ENCODE data around the gene POFUT1.
A peak's percentile ranks its signal among the peaks of the same experiment; 100 is the strongest.
"Not testable (repeated sequence)": the region's sequence is repeated elsewhere in the genome, so short reads cannot be mapped to it uniquely, and the experiment has no call there.

Gene POFUT1

DNA sequence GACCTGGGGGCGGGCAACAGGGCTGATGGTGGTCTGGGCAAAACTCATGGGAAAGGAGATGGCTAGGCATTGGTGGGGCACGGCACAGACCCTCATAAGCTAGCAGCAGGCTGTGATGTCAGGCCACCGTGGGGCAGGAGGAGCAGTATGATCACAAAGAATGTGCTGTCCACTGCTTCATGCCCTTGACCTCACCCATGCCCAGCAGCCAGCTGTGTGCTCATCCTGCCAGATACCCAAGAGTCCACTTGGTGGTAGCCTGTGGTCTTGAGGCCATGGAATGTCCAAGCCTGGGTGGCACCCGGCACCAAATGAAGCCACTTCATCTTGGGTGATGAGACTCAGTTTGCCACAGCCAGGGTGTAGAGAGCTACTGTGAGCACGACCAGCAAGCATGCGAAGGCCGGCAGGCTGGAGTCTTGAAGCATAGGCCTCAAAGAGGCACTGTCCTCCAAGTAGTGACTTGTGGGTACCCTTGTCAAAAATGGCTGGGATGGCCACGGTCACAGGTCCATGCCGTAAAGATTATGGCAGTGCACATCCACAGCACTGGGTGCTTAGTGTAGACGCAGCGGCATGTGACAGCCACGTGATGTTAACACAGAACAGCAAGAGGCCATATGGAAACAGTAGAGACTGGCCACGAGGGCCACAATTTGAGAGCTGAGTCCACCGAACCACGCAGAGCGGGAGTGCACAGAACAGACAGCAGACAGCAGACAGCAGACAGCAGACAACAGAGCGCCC, 19.1 kb upstream of the POFUT1 start:
- H3K4me3 ChIP-seq: no peak overlapping the region
- no peak overlapping the region for H3K27ac ChIP-seq

DNA sequence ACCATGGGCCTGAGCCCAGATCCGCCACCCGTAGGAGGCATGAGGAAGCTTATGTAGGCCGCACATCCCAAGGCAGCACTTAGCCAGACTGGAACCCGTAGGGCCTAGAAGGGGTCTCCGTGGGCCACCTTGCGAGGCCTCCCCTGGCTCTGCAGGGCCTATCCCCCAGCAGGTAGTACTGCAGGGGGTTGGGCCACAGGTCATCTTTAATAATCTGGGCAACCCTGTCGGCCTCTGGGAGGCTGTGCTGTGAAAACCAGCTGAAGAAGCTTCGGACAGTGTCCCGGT, 18.6 kb upstream of the POFUT1 start:
- Histone ChIP-seq H3K27ac (peak overlapping the region in 6 of 21 experiments; percentile 75 to 91 (median 86)), H3K4me3 (peak overlapping the region in 1 of 7 experiments; percentile 55)

DNA sequence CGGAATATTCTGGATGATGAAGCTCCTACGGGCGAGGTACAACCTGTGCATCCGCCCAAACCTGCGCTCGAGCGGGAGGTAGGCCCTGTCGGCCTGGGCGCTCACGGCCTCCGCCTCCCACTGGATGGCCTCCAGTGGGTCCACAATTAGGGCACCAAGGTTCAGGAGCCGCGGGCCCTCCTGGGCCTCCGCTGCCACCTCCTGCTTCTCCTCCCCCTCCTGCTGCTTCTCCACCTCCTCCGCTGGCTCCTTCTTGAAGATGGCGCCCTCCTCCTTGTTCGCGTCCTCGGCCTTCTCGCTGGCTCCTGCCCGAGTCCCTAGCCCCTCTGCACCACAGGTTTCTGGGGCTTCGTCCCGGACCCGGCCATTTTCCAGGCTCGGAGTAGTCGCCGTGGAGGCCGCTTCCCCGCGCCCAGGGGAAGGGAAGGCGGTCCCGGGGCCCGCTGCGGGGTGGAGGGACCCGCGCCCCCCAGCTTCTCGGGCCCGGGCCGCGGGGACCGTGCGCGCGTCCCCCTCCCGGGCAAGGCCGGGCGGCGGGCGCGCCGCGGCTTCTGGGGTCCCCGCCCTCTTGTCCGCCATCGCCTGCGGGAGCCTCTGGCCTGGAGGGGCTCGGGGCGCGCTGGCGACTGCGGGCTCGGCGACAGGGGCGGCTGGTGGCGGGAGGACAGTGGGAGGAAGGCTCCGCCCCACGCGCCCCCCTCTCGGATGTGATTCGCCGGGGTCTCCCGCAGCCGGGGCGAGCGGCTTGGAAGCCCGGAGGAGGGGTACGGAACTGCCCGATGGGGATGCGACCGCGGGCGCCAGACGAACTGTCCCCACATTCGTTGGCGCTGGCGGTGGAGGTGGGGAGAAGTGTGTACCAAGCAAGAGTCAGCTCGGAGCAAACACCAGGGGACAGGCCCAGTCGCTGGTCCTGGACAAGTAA, 17.7 kb upstream of the POFUT1 start:
- Histone ChIP-seq H3K27ac (peak overlapping the region; percentile 26 to 91 (median 82)), H3K4me3 (peak overlapping the region; percentile 41 to 70 (median 55))

DNA sequence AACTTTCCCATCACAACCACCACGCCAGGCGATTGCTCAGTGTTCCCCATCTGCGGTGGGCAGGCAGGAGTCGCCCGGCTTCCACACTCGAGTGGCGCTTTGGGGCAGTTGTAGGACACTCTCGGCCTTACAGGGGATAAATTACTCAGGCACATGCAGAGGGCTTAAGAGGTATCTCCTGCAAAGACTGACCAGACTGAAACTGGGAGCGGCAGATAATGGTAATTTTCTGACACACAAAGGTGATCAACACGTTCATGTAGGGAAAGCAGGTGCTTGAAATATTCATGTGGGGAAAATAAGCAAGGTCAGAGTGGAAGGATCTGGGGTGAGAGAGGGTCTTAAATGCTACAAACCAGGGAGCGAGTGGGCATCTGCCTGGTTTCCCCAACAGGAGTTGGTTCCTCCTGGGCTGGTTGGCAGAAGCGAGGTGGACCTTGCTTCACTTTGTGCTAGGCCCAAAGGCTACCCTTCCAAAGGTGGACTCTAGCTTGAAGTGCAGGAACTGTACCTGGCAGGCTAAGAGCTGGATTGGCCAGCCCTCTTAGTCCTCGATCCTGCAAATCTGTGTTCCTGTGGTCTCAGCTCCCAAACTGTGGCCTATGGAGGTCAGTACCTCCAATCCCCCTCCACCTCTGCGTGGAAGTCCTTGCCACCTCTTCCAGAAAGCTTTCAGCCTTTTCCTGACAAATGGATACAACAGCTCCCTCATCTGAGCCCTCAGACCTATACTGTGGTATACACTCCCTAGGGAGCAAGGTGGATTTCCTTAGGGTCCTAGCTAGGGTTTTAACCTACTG, 16.9 kb upstream of the POFUT1 start:
- peak overlapping the region in 19 of 21 experiments; percentile 32 to 89 (median 82) for H3K27ac ChIP-seq

DNA sequence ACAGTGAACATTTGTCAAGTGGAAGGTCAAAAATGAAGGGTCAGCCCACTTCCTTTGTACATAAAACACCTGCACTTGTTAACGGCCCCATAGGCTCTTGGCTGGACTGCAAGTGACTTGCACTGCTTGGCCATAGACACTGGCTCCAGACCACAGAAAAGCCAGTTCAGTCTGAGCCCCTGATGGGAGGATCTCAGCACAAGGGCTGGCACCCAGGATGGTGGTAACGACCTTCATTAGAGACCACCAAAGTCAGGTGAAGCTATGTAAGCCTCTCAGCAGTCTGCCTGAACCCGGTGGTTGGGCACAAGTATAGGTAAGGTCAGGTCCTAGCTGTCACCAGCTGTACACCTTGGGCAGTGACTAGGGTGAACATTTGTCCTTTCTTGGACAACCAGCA, 16.3 kb upstream of the POFUT1 start:
- peak overlapping the region in 1 of 21 experiments; percentile 3 for H3K27ac ChIP-seq
- H3K4me3 ChIP-seq: no peak overlapping the region

More for the DNA sequence above, 16.9 kb upstream of the POFUT1 start:
- H3K4me3 ChIP-seq: peak overlapping the region; percentile 41 to 70 (median 55)

DNA sequence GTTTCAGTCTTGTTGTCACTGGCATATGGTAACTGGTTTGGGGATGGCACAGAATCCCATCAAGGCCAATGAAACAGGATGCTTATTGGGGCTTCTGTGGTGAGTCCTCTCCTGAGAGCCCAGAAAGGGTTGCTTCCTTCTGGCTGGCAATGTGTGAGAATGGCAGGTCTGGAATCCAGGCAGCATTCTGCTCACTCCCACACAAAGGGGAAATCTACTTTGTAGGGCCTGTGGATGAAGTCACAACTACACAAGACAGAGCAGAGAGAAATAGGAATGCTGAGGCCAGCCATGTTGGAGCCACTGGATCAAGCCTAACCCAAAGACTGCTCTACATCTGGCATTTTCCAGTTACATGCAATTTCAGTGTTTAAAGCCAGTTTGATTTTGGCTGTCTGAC, 15.8 kb upstream of the POFUT1 start:
- H3K4me3 ChIP-seq: no peak overlapping the region
- peak overlapping the region in 1 of 21 experiments; percentile 3 for H3K27ac ChIP-seq

DNA sequence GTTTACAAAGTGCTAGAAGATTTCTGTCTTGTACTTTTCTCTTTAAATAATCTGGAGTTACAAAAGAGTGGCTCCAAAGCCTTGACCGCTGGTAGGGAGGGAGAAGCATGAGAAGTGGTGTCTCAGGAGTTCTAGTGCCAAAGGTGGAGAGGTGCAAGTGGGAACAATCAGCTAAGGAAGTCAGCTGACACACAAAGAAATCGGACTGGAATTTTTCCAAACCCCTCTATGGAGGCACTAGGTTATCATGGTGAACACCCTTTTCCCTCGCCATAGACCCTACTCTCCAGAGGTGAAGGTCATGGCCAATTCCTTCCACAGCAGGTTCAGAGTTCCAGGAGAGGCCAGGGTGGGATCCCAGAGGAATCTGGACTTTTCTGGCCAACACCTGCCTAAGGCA, 15.0 kb upstream of the POFUT1 start:
- no peak overlapping the region for H3K27ac ChIP-seq
- H3K4me3 ChIP-seq: no peak overlapping the region

DNA sequence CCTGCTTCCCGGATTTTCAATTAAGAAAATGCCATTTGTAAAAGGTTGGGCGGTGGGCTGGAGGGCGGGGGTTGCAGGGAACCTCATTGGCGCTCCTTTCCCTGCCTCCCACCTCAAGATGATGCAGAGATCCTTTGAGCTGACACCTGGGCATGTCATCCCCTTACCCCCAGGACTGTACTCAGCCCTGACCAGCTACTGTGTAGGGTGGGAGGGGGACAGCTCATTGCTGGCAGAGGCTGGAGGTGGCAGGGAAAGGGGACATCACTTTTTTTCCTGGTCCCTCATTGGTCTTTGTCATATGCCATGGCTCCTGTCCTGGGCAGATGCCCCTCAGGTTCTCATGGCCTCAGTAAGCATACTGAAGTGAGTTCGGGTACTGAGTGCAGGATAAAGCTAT, 14.3 kb upstream of the POFUT1 start:
- not testable (repeated sequence) for H3K27ac ChIP-seq, H3K4me3 ChIP-seq

DNA sequence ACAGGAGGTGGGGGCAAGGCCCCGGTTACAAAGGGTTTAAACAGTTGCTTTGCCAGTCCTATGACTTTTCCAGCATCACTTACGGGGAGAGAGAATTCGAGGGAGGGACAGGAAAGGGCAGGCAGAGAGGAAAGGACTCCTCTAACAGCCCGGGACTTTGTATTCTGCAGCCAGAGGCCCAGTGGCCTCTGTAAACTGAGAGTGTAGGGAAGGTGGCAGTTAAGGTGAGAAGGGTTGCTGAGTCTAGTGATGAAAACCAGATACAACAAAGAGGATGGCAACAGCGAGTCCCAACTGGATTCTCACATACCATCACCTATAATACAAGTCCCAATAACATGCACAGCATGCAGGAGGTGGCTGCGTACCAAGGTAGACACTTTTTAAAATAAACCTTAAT, 13.7 kb upstream of the POFUT1 start:
- H3K4me3 ChIP-seq: no peak overlapping the region
- H3K27ac ChIP-seq: no peak overlapping the region

DNA sequence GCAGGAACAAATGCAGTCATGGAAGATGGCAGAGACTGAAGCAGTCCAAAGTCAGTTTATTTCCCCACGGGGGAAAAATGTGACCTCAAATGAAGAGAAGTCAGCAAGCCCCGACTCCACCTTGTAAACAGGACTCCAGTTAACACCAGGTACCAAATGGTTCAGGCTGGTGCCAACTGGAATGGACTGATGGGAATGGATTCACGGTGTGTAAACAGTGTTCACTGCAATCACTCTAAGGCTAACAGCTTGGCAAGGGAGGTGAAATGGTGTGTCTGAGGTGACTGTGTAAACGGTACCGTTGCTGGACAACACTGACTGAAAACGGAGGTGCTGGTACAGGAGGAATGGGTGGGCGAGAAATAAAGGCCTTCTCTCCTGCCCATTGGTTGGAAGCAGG, 12.1 kb upstream of the POFUT1 start:
- no peak overlapping the region for H3K27ac ChIP-seq

DNA sequence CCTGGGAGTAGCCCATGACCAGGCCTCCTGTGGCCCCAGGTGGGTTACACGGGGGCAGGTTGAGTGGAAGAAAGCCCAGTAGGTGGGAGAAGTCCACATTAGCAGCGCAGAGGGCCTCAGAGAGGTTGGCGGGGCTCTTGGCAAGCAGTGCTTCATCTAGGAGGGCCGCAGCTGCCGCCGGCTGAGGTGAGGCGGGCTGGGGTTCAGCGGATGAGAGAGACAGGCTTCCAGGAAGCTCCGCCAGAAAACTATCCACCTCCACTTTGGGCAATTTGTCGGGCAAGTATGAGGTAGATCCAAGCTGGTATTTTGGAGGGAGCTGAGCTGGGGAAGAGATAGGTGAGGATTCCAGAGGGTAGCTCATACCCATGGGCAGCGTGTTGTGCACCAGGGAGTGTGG, 11.1 kb upstream of the POFUT1 start:
- H3K27ac ChIP-seq, H3K4me3 ChIP-seq: not testable (repeated sequence)

More for the DNA sequence above, 12.1 kb upstream of the POFUT1 start:
- no peak overlapping the region for H3K4me3 ChIP-seq

DNA sequence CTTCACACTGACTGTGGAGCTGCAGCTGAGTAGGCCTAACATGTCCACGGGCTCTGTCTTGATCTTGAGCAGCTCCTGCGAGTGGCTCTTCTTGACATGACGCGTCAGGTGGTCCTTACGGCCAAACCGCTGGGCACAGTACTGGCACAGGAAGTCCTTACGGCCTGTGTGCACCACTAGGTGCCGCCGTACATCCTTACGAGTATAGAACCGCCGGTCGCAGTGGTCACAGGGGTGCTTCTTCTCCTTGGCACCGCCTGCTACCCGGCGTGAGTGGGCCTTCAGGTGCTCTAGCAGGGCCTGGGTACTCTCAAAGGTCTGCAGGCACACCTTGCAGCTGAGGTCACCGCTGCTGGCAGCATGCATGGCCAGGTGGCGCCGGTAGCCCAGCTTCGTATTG, 10.5 kb upstream of the POFUT1 start:
- not testable (repeated sequence) for H3K4me3 ChIP-seq, H3K27ac ChIP-seq

DNA sequence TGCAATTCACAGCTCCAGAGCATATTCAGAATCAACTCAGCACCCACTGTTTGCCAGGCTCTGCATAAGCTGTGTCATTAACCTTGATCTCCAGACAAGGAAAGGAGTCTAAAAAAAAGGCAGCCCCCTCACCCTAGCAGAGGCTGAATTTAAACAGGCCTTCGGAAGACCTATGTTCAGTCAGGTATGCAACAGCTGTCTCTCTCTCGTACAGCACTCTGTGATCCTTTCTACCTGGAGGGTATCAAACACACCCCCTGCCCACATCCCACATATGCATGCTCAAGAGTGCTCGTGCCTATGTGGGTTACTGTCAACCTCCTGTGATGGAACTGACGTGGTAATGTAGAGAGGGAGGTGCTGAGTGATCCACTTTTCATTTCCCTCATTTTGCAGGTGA, 8.7 kb upstream of the POFUT1 start:
- Histone ChIP-seq H3K4me3 (no peak overlapping the region), H3K27ac (no peak overlapping the region)

DNA sequence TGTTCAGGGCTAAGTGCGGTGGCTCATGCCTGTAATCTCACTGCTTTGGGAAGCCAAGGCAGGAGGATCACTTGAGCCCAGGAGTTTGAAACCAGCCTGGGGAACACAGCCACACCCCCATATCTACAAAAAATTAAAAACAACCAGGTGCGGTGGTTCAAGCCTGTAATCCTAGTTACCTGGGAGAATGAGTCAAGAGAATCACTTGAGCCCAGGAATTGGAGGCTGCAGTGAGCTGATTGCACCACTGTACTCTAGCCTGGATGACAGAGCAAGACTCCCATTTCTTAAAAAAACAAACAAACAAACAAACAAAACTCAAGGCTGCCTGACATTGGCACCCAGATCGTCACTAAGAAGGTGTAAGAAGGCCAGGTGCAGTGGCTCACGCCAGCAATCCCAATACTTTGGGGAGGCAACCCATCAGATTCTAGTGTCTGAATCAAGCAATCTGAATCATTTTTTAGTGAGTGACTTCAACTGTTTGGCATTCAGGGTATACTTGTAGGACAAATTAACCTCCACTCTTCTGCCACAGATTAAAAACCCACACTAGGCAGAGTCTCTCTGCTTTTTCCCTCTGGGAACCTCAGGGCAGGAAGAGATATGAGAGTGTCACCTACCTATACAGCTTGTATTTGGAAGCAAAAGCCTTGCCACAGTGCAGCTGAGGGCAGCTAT, 6.2 kb upstream of the POFUT1 start:
- no peak overlapping the region for H3K4me3 ChIP-seq
- H3K27ac ChIP-seq: peak overlapping the region in 11 of 21 experiments; percentile 12 to 98 (median 58)

DNA sequence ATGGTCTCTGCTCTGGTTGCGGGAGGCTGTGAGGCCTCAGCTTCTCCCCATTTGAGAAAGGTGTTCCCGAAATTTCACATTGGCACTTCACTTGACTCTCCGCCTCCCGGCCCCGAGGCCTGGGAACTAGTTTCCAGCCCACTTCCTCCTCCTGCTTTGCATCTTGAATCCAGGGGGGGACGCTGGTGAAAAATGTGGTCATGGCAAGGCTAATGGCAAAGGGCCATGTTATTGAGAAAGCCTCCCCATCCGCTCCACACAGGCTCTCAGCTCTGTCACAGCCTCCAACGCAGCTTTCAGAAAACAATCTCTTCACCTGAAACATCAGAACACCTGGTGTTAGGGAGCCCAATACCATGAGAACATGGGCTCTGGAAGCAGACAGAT, 5.7 kb upstream of the POFUT1 start:
- H3K27ac ChIP-seq: peak overlapping the region in 12 of 21 experiments; percentile 12 to 98 (median 72)
- no peak overlapping the region for H3K4me3 ChIP-seq

DNA sequence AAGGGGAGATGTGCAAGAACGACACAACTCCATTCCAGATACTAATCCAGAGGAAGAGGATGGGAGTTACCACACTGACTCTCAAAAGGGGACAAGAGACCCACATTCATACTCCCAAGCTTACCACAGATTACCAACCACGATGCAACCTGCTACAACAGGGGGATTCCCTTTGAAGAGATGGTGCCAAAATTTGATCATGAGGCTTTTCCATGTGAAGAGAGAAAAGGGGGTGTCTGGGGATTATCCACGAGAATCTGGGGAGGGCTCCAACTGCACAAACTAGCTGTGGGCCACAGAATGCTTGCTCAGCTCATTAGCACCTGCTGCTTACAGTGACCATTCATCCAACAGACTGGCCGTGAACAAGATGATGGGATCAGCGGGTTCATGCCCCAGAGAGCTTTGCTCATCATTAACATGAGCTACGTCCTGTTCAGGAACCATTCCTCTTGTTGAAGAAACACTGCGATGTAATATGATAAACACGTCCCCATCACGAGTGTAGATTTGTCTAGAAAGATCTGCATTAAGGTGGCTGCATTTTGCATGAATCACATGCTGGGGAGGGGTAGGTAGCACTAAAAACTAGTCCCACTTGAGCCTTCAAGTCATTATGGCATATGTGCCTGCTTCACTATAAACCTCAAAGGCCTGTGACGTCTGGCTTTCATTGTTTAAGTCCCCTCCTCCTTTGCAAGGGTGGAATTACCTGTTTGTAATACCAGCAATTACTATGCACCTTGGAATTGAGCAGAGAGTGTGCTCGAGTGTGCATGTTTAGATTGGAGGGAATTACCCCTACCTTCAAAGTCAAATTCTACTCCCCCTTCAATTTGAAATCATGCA, 4.1 kb upstream of the POFUT1 start:
- H3K4me3 ChIP-seq: no peak overlapping the region
- H3K27ac ChIP-seq: peak overlapping the region in 19 of 21 experiments; percentile 51 to 99 (median 96)

DNA sequence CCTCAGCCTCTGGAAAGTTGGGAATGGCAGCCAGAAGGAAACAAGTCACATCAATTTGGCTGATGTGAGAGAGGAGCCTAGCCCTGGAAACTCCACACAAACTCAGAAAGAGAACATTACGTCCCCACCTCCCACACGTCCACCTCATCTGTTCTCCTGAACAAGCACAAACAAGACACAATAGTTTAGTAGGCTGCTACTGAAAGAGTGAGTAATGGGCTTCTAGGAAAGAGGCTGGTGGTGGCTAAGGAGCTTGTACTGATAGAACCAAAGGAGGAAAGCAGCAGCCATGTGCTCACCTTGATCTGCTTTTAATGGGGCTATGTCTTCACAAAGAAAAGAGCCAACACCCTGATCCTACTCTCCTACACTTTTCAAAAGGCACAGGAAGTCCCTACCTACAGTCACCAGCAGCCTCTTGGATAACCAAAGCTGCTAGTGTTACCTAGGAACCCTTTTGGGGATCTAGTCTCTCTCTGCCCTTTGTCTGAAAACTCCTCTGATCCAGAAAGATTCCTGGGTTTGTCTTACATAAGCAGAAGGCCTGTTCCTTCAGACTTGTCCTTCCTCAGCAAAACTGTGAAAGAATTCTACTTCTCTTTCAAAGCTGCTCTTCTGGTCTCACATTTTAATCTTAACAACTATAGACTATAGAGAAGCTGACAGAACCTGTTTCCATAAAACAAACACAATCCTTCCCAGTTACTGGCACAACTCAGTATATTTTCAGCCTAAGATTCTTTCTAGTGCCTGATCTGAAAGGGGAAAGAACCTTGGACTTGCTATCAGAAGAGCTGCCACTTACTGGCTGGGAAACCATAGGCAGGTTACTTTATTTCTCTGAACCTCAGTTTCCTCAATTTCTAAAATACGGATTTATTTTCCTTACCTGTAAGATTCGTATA, 3.2 kb upstream of the POFUT1 start:
- peak overlapping the region in 20 of 21 experiments; percentile 51 to 99 (median 96) for H3K27ac ChIP-seq
- no peak overlapping the region for H3K4me3 ChIP-seq

All from skin epidermis (tissue), 12 donors.